Peyer's patch (tissue), 4 donors: Measurements from ENCODE around the gene SLC7A5.

ENCODE experiments used
- POLR2A ChIP-seq, 2 donors: fragments of 450-650 bp; IDR thresholded peaks; one replicate each; pipeline ENCODE4 v1.5.1; 2017; ENCODE audit warnings: antibody characterized with exemption in 2 of 2, mild to moderate bottlenecking in 2 of 2, moderate library complexity in 2 of 2
- TF ChIP-seq, protein P1 (sequence below), 6 experiments: fragments of 450-650 bp in 4 of 6; fragments of 200-600 bp in 2 of 6; sonication (generic) in 1 of 6; IDR thresholded peaks; one replicate each; pipeline ENCODE4 v1.5.1; 2017 to 2019; ENCODE audit warnings: antibody characterized with exemption in 6 of 6, mild to moderate bottlenecking in 3 of 6, moderate library complexity in 1 of 6

DNA sequence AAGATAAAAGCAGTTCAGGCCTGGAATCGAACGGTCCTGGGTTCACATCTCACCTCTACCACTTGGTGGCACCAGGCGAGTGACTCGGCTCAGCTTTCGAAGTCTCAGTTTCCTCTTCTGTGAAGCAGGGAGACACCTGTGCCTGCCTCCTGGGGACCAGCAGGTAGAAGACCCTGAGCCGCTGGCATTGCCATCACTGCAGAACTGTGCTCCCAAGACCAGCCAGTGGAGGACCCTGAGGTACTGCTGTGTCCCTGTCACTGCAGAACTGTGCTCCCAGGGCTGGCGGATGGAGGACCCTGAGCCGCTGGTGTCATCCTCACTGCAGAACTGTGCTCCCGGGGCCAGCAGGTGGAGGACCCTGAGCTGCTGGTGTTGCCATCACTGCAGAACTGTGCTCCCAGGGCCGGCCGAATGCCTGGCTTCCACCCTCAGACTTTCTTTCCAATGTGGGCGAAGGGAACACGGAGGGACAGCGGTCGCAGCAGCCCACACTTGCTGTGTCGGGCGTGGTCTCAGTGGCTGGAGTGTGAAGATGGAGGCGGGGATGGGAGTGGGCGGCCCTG, 8.7 kb upstream of the SLC7A5 start:
- no peak for TF ChIP-seq POLR2A (IDR thresholded peaks at IDR 0.05)
- TF ChIP-seq, protein P1, sequence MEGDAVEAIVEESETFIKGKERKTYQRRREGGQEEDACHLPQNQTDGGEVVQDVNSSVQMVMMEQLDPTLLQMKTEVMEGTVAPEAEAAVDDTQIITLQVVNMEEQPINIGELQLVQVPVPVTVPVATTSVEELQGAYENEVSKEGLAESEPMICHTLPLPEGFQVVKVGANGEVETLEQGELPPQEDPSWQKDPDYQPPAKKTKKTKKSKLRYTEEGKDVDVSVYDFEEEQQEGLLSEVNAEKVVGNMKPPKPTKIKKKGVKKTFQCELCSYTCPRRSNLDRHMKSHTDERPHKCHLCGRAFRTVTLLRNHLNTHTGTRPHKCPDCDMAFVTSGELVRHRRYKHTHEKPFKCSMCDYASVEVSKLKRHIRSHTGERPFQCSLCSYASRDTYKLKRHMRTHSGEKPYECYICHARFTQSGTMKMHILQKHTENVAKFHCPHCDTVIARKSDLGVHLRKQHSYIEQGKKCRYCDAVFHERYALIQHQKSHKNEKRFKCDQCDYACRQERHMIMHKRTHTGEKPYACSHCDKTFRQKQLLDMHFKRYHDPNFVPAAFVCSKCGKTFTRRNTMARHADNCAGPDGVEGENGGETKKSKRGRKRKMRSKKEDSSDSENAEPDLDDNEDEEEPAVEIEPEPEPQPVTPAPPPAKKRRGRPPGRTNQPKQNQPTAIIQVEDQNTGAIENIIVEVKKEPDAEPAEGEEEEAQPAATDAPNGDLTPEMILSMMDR (IDR thresholded peaks at IDR 0.05) = peak in 3 of 6 experiments; percentile 12 to 35 (median 26)
